Measurements from ENCODE around the gene NOTCH2NLA.
"Not testable (repeated sequence)": the region's sequence is repeated elsewhere in the genome, so short reads cannot be mapped to it uniquely, and the experiment has no call there.

The NOTCH2NLA gene

DNA sequence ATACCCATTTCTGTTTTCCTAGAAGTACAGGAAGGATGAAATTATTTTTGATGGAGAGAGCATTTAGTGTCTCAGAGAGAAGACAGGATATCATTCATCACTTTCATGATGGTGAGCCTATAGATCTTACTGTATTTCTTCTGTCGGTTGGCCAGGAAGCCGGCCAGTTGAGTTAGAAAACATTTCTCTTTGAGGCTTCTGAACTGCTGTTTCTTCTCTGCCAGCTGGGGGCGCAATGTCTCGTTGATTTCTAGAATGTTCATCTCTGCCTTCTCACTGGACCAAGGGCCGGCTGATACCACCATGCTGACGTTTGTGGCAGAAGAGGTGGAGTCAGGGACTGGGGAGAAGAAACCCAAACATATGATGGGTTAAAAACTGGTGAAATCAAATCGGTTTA, 84.4 kb downstream of the NOTCH2NLA start, which contains the start of gene NBPF10:
Gene NBPF10, minus strand, starts transcription at position 340 of the 400 bp plus-strand sequence. Its CDS starts 35 bp downstream, at position 305.
- DNase-seq: not testable (repeated sequence)

All from NCI-H69 (cell line).